Activated CD8-positive, alpha-beta T cell treated with anti-CD3 and anti-CD28 coated beads for 36 hours (primary cell): ENCODE data around the gene ELL2. TPM values are rescaled to one million over a fixed set of nuclear protein-coding genes. Genes with fewer than 3 reads are reported as not detected.

Experiments
- ATAC-seq: fragments of 200-7000 bp; cut with Tn5 transposase; one replicate; pipeline ENCODE4 v1.10.0; 2021; ENCODE audit warnings: mild to moderate bottlenecking, moderate library complexity
- CTCF ChIA-PET: fragments of 350-600 bp; sonication (Branson Sonifier 250); formaldehyde crosslinking; loops from one replicate; lab custom pipeline; 2021; ENCODE audit warnings: antibody characterized with exemption; lab: Charles Lee
- POLR2A ChIA-PET: fragments of 350-600 bp; sonication (Branson Sonifier 250); formaldehyde crosslinking; loops from one replicate; lab custom pipeline; 2021; ENCODE audit warnings: antibody characterized with exemption; lab: Charles Lee
- DNase-seq: peaks from one replicate; pipeline ENCODE4 v3.0.0-alpha.2; 2020
- H3K27ac Mint-ChIP-seq: one replicate; pipeline ENCODE4 v1.8.0; 2021; ENCODE audit warnings: mild to moderate bottlenecking, mixed read lengths
- H3K27me3 Mint-ChIP-seq: one replicate; pipeline ENCODE4 v1.8.0; 2021; ENCODE audit warnings: mixed read lengths
- H3K36me3 Mint-ChIP-seq: one replicate; pipeline ENCODE4 v1.8.0; 2021; ENCODE audit warnings: low read depth, mixed read lengths
- H3K4me1 Mint-ChIP-seq: one replicate; pipeline ENCODE4 v1.8.0; 2021; ENCODE audit warnings: low read depth, mixed read lengths
- H3K4me3 Mint-ChIP-seq: one replicate; pipeline ENCODE4 v1.8.0; 2021; ENCODE audit warnings: mild to moderate bottlenecking, moderate library complexity, mixed read lengths
- H3K9me3 Mint-ChIP-seq: one replicate; pipeline ENCODE4 v1.8.0; 2021; ENCODE audit warnings: mixed read lengths
- CTCF ChIP-seq: fragments of 200-600 bp; IDR thresholded peaks from one replicate; pipeline ENCODE4 v1.8.0; 2022; ENCODE audit warnings: antibody characterized with exemption, mild to moderate bottlenecking
- intact Hi-C: fragments of 100-400 bp; cut with micrococcal nuclease; formaldehyde crosslinking; loops from one replicate; pipeline ENCODE4 v1.10.0; 2022
- total RNA-seq, 2 experiments: library from RNA; stranded (reverse); gene quantifications; one replicate each; pipeline ENCODE4 v1.2.3, GENCODE V29; 2021

ELL2 gene
- total RNA-seq, 2 experiments from 2014 or later: 39.7 to 46.3 TPM

DNA sequence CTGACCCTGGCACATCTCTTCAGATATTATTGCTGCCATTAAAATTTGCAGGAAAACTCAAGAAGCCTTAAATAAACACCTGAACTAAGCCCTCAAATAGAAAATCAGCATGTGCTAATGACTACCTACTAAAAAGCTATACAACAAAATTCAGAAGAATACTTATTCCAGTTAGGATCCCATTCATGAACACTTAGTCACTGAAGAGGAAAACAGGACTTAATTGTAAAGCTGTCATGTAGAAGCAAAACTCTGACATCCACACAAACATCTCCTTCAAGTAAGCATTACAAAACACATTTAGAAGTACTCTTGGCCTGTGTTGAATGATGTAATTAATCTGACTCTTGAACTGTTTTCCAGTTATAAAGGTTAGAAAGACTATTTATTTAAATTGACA lies 19.9 kb downstream of the ELL2 start:
- Mint-ChIP-seq H3K36me3 (peaks cover 18% of the 10 kb centered on the region), H3K9me3 (no peaks in the 10 kb centered on the region), H3K27me3 (no peaks in the 10 kb centered on the region), H3K4me1 (peaks cover 5% of the 10 kb centered on the region), H3K4me3 (no peak overlapping the region), H3K27ac (no peak overlapping the region)
- ChIA-PET POLR2A (no interaction called here), CTCF (no interaction called here)
- TF ChIP-seq CTCF: no peak
- intact Hi-C loops: no loop called here
- DNase-seq: no peak
- ATAC-seq: no peak

DNA sequence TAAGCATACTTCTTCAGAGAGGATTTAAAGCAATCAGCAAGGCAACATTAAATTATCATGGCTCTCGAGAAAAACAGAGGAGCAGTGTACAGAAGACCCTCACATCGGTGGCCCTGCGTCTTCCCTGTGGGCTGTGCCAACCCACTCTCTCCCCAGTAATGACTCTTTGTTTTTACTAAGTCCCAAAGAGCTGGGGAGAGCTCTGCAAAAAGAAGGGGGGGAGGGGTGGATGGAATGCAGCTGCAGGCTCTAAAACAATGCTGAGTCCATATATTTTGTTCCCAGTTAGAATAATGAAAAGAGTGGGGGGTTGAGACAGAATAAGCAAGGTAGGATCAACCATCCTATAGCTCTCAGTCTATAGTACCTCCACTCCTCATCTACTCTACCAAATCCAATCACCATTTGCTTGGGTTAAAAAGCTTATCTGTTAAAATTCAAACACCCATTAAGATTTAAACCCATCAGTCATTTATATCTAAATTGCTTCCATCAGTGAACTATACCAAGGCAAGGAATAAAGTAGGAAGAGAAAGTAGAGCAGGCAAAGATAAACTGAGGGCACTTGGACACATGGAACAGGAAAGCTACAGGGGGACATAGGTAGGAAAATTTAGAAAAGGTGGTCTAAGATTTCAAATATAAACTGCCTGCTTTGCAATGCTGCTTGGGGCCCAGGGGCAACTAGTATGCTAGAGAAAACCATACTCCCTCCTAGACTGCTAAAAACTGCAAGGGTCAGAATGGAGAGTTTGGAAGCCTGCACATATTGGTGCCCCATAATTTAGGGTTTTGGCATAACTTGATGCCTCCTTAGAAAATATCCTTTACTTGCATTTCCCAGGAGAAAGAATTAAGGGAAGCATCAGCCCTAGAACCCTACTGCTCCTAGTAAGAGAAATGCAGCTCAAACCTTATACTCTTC lies 20.6 kb downstream of the ELL2 start:
- Mint-ChIP-seq H3K4me3 (no peak overlapping the region), H3K27ac (no peak overlapping the region), H3K9me3 (no peaks in the 10 kb centered on the region), H3K27me3 (no peaks in the 10 kb centered on the region), H3K36me3 (peaks cover 14% of the 10 kb centered on the region), H3K4me1 (peaks cover 1% of the 10 kb centered on the region)
- POLR2A ChIA-PET: no interaction called here
- no peak for DNase-seq
- intact Hi-C loops: no loop called here
- ATAC-seq: no peak
- no peak for TF ChIP-seq CTCF
- CTCF ChIA-PET: interaction anchor here (1.5 kb wide), 1 partner anchor 34 kb away, joined by 3 read pairs; no protein-coding TSS in a partner anchor

GRCh38 chr5:95939465-95939864 lies 22.2 kb downstream of the ELL2 start:
- POLR2A ChIA-PET: no interaction called here
- TF ChIP-seq CTCF: no peak
- Mint-ChIP-seq H3K9me3 (no peaks in the 10 kb centered on the region), H3K27ac (no peak overlapping the region), H3K36me3 (peaks cover 12% of the 10 kb centered on the region), H3K4me3 (no peak overlapping the region), H3K27me3 (no peaks in the 10 kb centered on the region), H3K4me1 (peaks cover 11% of the 10 kb centered on the region)
- DNase-seq (no peak), ATAC-seq (no peak)
- CTCF ChIA-PET: no interaction called here
- intact Hi-C loops: no loop called here

- DNase-seq (no peak), ATAC-seq (no peak)
- Mint-ChIP-seq H3K27me3 (no peaks in the 10 kb centered on the region), H3K27ac (no peak overlapping the region), H3K36me3 (peaks cover 12% of the 10 kb centered on the region), H3K9me3 (no peaks in the 10 kb centered on the region), H3K4me3 (no peak overlapping the region), H3K4me1 (peaks cover 15% of the 10 kb centered on the region)
- POLR2A ChIA-PET: no interaction called here
- intact Hi-C loops: no loop called here
- CTCF ChIA-PET: no interaction called here
- TF ChIP-seq CTCF: no peak
These were observed 22.9 kb downstream of the ELL2 start for GRCh38 chr5:95938766-95939165.

GRCh38 chr5:95938347-95938746 lies 23.3 kb downstream of the ELL2 start:
- ChIA-PET CTCF (no interaction called here), POLR2A (no interaction called here)
- intact Hi-C loops: no loop called here
- Mint-ChIP-seq H3K4me1 (peaks cover 16% of the 10 kb centered on the region), H3K27ac (no peak overlapping the region), H3K9me3 (no peaks in the 10 kb centered on the region), H3K36me3 (peaks cover 12% of the 10 kb centered on the region), H3K4me3 (no peak overlapping the region), H3K27me3 (no peaks in the 10 kb centered on the region)
- DNase-seq (no peak), ATAC-seq (no peak)
- no peak for TF ChIP-seq CTCF
